ENCODE measurements around the gene POM121C. TPM values are rescaled to one million over a fixed set of nuclear protein-coding genes. Genes with fewer than 3 reads are reported as not detected.
"Not testable (repeated sequence)": the region's sequence is repeated elsewhere in the genome, so short reads cannot be mapped to it uniquely, and the experiment has no call there.

The POM121C gene
- total and polyA plus RNA-seq, 8 donors, result 32.0 to 82.9 (median 74.3) TPM

DNA sequence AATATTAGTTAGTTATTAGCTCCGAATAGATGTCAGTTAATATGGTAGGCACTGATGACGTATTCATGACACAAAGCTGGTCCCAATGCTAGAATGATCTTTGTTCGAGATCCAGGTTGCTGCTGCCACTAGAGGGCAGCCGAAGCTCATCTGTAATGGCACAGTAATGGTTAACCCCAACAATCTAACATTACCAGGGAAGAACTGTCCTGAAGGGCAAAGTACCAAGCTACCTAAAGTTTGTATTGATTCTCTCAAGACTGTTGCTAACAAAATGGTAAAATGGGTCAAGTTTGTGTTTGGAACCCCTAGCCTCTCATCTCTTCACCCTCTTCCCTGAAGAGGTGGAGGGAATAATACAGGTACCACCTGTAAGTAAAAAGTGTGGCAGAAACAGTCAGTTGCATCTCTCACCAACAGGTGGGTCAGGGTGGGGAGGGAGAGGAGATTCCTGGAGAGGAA lies 33.6 kb downstream of the POM121C start:
- not testable (repeated sequence) for DNase-seq
- ATAC-seq, result peak; percentile 90

DNA sequence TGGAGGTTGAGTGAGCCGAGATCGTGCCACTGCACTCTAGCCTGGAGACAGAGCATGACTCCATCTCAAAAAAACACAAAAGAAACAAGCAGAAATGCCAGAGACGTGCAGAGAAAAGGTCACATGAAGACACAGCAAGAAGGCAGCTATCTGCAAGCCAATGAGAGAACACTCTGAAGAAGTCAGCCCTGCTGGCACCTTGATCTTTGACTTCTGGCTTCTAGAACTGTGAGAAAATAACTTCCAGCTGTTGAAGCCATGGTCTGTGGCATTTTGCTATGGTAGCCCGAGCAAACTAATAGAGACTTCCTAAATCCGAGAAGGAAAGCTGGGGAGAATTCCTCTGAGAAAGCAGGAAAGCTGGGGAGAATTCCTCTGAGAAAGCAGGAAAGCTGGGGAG lies 36.2 kb downstream of the POM121C start:
- H3K36me3 ChIP-seq; H3K4me3 ChIP-seq; H3K4me1 ChIP-seq; ATAC-seq; intact Hi-C loops (cut with DNase I); DNase-seq; H3K27ac ChIP-seq; H3K27me3 ChIP-seq; H3K9me3 ChIP-seq: not testable (repeated sequence)

More for the DNA sequence above, 33.6 kb downstream of the POM121C start:
- H3K4me1 ChIP-seq; H3K27me3 ChIP-seq; intact Hi-C loops (cut with DNase I); H3K36me3 ChIP-seq; H3K9me3 ChIP-seq; H3K4me3 ChIP-seq; H3K27ac ChIP-seq: not testable (repeated sequence)
- TF ChIP-seq, protein P1, sequence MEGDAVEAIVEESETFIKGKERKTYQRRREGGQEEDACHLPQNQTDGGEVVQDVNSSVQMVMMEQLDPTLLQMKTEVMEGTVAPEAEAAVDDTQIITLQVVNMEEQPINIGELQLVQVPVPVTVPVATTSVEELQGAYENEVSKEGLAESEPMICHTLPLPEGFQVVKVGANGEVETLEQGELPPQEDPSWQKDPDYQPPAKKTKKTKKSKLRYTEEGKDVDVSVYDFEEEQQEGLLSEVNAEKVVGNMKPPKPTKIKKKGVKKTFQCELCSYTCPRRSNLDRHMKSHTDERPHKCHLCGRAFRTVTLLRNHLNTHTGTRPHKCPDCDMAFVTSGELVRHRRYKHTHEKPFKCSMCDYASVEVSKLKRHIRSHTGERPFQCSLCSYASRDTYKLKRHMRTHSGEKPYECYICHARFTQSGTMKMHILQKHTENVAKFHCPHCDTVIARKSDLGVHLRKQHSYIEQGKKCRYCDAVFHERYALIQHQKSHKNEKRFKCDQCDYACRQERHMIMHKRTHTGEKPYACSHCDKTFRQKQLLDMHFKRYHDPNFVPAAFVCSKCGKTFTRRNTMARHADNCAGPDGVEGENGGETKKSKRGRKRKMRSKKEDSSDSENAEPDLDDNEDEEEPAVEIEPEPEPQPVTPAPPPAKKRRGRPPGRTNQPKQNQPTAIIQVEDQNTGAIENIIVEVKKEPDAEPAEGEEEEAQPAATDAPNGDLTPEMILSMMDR (IDR thresholded peaks at IDR 0.05), result peak; percentile 30 to 32

GRCh38 chr7:75442465-75443111 lies 43.5 kb downstream of the POM121C start:
- H3K36me3 ChIP-seq, result peaks cover 8 to 33% of the 10 kb centered on the region in 2 donors
- peak overlapping the region; percentile 75 to 80 for H3K27ac ChIP-seq
- peak; percentile 98 for ATAC-seq
- peak overlapping the region; percentile 41 to 49 for H3K4me3 ChIP-seq
- H3K9me3 ChIP-seq; H3K4me1 ChIP-seq; H3K27me3 ChIP-seq; intact Hi-C loops (cut with DNase I): not testable (repeated sequence)
- DNase-seq, result peak in 2 of 4 donors; percentile 10 to 79

DNA sequence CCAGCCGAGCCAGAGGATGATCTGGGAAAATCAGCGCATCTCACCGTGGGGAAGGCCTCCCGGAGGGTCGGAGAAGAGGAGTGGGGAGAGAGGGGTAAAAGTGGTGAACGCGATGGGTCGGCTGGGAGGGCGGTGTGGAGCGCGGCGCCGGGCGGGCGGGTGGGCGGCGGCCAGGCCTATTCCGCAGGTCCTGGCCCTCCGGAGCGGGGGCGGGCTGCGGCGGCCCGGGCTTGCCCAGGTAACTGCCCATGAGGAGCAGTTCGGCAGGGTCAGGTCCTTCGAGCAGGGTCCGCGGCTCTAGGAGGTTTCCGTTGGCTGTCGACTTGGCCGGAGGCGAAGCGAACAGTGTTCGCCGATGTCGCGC lies 44.0 kb downstream of the POM121C start:
- Histone ChIP-seq H3K4me3 (peak overlapping the region; percentile 41 to 49), H3K27ac (peak overlapping the region in 1 of 2 donors; percentile 80), H3K36me3 (peaks cover 8 to 38% of the 10 kb centered on the region in 2 donors)
- H3K4me1 ChIP-seq; H3K9me3 ChIP-seq; intact Hi-C loops (cut with DNase I); H3K27me3 ChIP-seq; DNase-seq: not testable (repeated sequence)
- peak; percentile 72 for ATAC-seq

DNA sequence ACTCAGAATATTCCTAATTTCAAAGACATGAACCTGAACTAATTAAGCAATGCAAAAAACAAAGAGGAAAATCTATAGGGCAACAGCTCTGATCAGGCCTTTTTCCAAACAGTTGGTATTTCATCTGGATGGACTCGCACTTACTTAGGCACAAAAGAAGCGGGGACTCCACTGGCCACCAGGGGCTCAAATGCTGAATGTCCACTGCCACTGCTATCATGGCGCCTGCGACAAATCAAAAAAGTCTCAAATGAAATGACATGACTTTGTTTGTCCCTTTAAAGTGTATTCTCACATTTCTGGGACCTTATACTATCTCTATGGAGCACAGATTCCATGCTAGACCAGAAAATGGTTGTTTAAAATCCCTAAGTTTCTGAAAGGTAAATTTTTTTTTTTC lies 47.1 kb downstream of the POM121C start:
- H3K4me3 ChIP-seq; H3K4me1 ChIP-seq; intact Hi-C loops (cut with DNase I); H3K27ac ChIP-seq; H3K9me3 ChIP-seq; DNase-seq; ATAC-seq; H3K27me3 ChIP-seq: not testable (repeated sequence)
- peaks cover 8 to 68% of the 10 kb centered on the region in 2 donors for H3K36me3 ChIP-seq

DNA sequence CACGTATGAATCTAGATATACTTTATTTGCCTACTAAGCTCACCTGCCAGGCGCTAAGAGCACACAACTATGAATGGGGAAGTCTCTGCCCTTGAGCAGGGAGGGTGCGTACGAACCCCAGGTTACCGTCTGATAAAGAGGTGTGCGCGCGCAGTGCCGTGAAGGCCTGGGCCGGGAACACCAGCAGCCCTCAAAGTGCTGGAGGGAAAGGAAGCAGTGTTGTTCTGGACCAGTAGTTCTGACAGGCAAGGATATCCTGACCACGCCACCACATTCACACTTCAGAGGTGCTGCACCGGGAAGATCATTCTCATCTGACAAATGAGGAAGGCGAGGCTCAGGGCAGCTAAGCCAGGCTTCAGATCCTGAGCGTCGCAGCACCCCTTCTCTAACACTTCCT lies 62.6 kb downstream of the POM121C start:
- H3K36me3 ChIP-seq, result peaks cover 0 to 50% of the 10 kb centered on the region in 2 donors
- H3K27ac ChIP-seq; H3K27me3 ChIP-seq; intact Hi-C loops (cut with DNase I); H3K4me3 ChIP-seq; DNase-seq; H3K4me1 ChIP-seq; ATAC-seq; H3K9me3 ChIP-seq: not testable (repeated sequence)

- intact Hi-C loops (cut with DNase I); H3K9me3 ChIP-seq; H3K27me3 ChIP-seq; DNase-seq; H3K4me3 ChIP-seq; H3K27ac ChIP-seq; ATAC-seq; H3K4me1 ChIP-seq: not testable (repeated sequence)
- H3K36me3 ChIP-seq, result peaks cover 0 to 47% of the 10 kb centered on the region in 2 donors
Measured at GRCh38 chr7:75421798-75422710, 64.0 kb downstream of the POM121C start.

DNA sequence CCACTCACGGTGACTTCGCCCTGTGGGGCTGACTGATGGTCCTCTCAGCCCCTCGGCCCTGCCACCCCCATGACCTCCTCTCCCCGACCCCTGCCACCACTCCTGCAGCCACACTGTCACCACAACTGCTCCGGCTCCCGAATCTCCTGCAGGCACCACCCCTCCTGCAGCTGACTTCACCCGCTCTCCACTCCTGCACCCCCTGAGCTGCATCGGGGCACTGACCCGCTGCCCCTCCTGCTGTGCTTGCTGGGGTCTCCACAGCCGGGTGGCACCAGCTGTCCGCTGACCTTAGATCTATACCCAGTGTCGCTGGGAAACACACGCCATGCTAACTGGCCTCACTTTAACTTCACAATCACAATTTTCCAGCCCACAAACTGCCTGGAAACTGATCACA lies 65.9 kb downstream of the POM121C start:
- DNase-seq; H3K27ac ChIP-seq; ATAC-seq; H3K4me1 ChIP-seq; H3K27me3 ChIP-seq; H3K4me3 ChIP-seq; H3K9me3 ChIP-seq; intact Hi-C loops (cut with DNase I): not testable (repeated sequence)
- H3K36me3 ChIP-seq, result peaks cover 0 to 65% of the 10 kb centered on the region in 2 donors

DNA sequence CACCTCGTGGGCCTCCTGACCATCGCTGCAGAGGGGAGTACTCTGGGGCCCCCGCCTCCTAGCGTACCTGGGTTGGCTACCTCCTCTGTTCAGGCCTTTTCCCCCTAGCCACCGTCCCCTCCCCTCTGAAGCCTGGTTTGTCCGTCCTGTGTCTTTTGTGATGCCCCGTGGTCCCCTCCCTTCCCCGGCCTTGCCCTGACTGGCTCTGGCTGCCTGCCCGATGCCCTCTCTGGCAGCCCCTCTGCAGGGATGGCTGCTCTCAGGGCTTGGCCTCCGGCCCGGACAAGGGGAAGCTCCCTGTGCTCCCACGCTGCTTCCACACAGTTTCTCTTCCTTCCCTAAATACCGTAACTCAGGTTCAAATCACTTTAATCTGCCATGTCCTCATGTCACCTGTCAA lies 66.4 kb downstream of the POM121C start:
- H3K36me3 ChIP-seq, result peaks cover 0 to 66% of the 10 kb centered on the region in 2 donors
- intact Hi-C loops (cut with DNase I); H3K27ac ChIP-seq; DNase-seq; H3K4me3 ChIP-seq; ATAC-seq; H3K4me1 ChIP-seq; H3K27me3 ChIP-seq; H3K9me3 ChIP-seq: not testable (repeated sequence)

DNA sequence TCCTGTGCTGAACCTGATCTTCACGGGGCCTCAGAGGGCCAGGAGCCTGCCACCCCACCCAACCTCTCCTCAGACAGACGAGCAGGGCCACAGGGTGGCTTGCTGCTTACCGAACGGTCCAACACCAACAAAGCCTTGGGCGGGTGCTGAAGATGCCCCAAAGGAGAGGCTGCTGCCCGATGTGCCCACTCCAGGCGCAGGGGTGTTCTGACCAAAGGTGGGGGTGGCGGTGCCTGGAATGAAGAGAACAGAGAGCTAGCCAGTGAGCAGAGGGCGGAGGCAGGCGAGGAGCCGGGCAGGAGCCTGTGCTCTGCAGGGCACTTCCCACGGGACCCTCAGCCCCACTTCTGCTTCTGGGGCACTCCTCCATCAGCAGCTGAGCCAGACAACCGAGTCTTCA lies 66.9 kb downstream of the POM121C start:
- intact Hi-C loops (cut with DNase I); H3K9me3 ChIP-seq; H3K4me1 ChIP-seq; H3K27me3 ChIP-seq; DNase-seq; H3K27ac ChIP-seq; H3K4me3 ChIP-seq; ATAC-seq: not testable (repeated sequence)
- peaks cover 0 to 61% of the 10 kb centered on the region in 2 donors for H3K36me3 ChIP-seq

- H3K27ac ChIP-seq; H3K9me3 ChIP-seq; intact Hi-C loops (cut with DNase I); DNase-seq; H3K4me1 ChIP-seq; H3K27me3 ChIP-seq; H3K4me3 ChIP-seq: not testable (repeated sequence)
- peaks cover 0 to 52% of the 10 kb centered on the region in 2 donors for H3K36me3 ChIP-seq
- ATAC-seq, result peak; percentile 33
Measured at GRCh38 chr7:75418292-75418858, 67.7 kb downstream of the POM121C start.

DNA sequence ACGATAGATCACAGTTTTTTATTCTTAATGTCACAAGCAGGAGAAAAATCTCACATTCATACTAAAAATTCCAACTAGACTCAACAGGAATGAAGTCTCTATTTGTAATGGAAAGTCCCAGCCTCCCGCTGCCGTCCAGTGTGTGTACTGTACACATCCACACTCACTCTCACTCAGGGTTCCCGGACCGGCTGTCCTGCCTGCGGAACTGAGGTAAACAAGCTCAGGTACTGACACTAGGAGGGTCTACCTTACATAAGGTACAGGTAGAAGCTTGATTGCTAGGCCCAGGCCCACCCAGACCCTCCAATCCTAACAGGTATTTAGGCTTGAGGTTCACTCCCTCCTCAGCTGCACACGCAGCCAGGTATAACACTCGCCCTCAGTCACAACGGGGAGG lies 69.3 kb downstream of the POM121C start:
- H3K4me3 ChIP-seq; ATAC-seq; H3K27ac ChIP-seq; H3K27me3 ChIP-seq; DNase-seq; intact Hi-C loops (cut with DNase I); H3K9me3 ChIP-seq; H3K4me1 ChIP-seq: not testable (repeated sequence)
- peaks cover 0 to 48% of the 10 kb centered on the region in 2 donors for H3K36me3 ChIP-seq
